Activated T-cell treated with anti-CD3 and anti-CD28 coated beads, Interleukin-2, amount 50 U/mL, for 72 hours (primary cell): ENCODE data around the gene LIPA. TPM values are rescaled to one million over a fixed set of nuclear protein-coding genes. Genes with fewer than 3 reads are reported as not detected.

Source experiments
- total RNA-seq, 2 donors: library from RNA; stranded (reverse); gene quantifications; one replicate each; pipeline ENCODE4 v1.2.3, GENCODE V29; 2022

LIPA gene
- total RNA-seq, 2 donors from 2014 or later: 19.5 to 21.3 TPM

Other genes with a start within 250 kb of the LIPA start
- under 1 TPM in 1 of 2 donors, not detected in 1; 0.56 TPM for gene CH25H, start 44.5 kb downstream of the LIPA start, total RNA-seq
- gene IFIT2, start 50.3 kb upstream of the LIPA start, total RNA-seq: 10 to 100 TPM; 10.8 to 36.0 TPM
- gene IFIT3, start 76.2 kb upstream of the LIPA start, total RNA-seq: 10 to 100 TPM in 1 of 2 donors, 1 to 10 TPM in 1; 6.7 to 19.5 TPM
- not detected for gene IFIT1B, start 126.3 kb upstream of the LIPA start, total RNA-seq
- gene IFIT1, start 140.8 kb upstream of the LIPA start, total RNA-seq: 1 to 10 TPM in 1 of 2 donors, under 1 TPM in 1; 0.79 to 2.7 TPM
- gene IFIT5, start 162.8 kb upstream of the LIPA start, total RNA-seq: 10 to 100 TPM in 1 of 2 donors, 1 to 10 TPM in 1; 6.6 to 10.2 TPM